ENCODE results near the gene SRXN1. TPM values are rescaled to one million over a fixed set of nuclear protein-coding genes. Genes with fewer than 3 reads are reported as not detected.
"Not testable (repeated sequence)": the region's sequence is repeated elsewhere in the genome, so short reads cannot be mapped to it uniquely, and the experiment has no call there.

The SRXN1 gene
- 10 to 100 TPM; 19.4 to 30.2 TPM for total RNA-seq

GRCh38 chr20:653110-653589, at the start of gene SRXN1:
Gene SRXN1, minus strand, starts transcription at chr20:653200. Its CDS starts 15 bp downstream, at chr20:653185.
- peaks cover 31 to 34% of the 10 kb centered on the region in 2 donors for H3K4me1 Mint-ChIP-seq (ENCODE audit: low read depth in 2 of 2)

GRCh38 chr20:701401-702129, 48.6 kb upstream of the SRXN1 start:
- H3K9me3 Mint-ChIP-seq = no peaks in the 10 kb centered on the region
- no peaks in the 10 kb centered on the region for H3K4me1 Mint-ChIP-seq (ENCODE audit: low read depth in 2 of 2)
- ATAC-seq (no peak), DNase-seq (ENCODE audit: low spot score) (no peak)
- no peak overlapping the region for H3K4me3 Mint-ChIP-seq
- no peak overlapping the region for H3K27ac Mint-ChIP-seq
- peaks cover 7 to 10% of the 10 kb centered on the region in 2 donors for H3K27me3 Mint-ChIP-seq
- H3K36me3 Mint-ChIP-seq = no peaks in the 10 kb centered on the region

More at GRCh38 chr20:653110-653589, at the start of gene SRXN1:
- peak within 1 kb of the TSS; percentile 71 to 88 for H3K27ac Mint-ChIP-seq
- ATAC-seq (peak; percentile 95 to 97), DNase-seq (ENCODE audit: low spot score) (peak; percentile 93)
- no peaks in the 10 kb centered on the region for H3K36me3 Mint-ChIP-seq
- no peaks in the 10 kb centered on the region for H3K9me3 Mint-ChIP-seq
- H3K27me3 Mint-ChIP-seq = peaks cover 9 to 13% of the 10 kb centered on the region in 2 donors
- peak within 1 kb of the TSS; percentile 92 for H3K4me3 Mint-ChIP-seq

GRCh38 chr20:699811-700338, 46.9 kb upstream of the SRXN1 start:
- H3K27ac Mint-ChIP-seq = no peak overlapping the region
- no peak for ATAC-seq
- no peaks in the 10 kb centered on the region for H3K9me3 Mint-ChIP-seq
- H3K36me3 Mint-ChIP-seq = no peaks in the 10 kb centered on the region
- H3K27me3 Mint-ChIP-seq = peaks cover 0 to 6% of the 10 kb centered on the region in 2 donors
- no peak overlapping the region for H3K4me3 Mint-ChIP-seq
- H3K4me1 Mint-ChIP-seq (ENCODE audit: low read depth in 2 of 2) = no peaks in the 10 kb centered on the region
- no peak for DNase-seq (ENCODE audit: low spot score)

GRCh38 chr20:699342-699741, 46.3 kb upstream of the SRXN1 start:
- Mint-ChIP-seq H3K27me3 (peaks cover 0 to 6% of the 10 kb centered on the region in 2 donors), H3K9me3 (no peaks in the 10 kb centered on the region)

GRCh38 chr20:698276-698675, 45.3 kb upstream of the SRXN1 start:
- Mint-ChIP-seq H3K4me3 (no peak overlapping the region), H3K36me3 (no peaks in the 10 kb centered on the region), H3K4me1 (ENCODE audit: low read depth in 2 of 2) (no peaks in the 10 kb centered on the region), H3K9me3 (no peaks in the 10 kb centered on the region), H3K27ac (no peak overlapping the region), H3K27me3 (peaks cover 4 to 13% of the 10 kb centered on the region in 2 donors)
- ATAC-seq = no peak
- DNase-seq (ENCODE audit: low spot score) = no peak

More at GRCh38 chr20:699342-699741, 46.3 kb upstream of the SRXN1 start:
- Mint-ChIP-seq H3K4me3 (no peak overlapping the region), H3K36me3 (no peaks in the 10 kb centered on the region), H3K27ac (no peak overlapping the region), H3K4me1 (ENCODE audit: low read depth in 2 of 2) (no peaks in the 10 kb centered on the region)
- ATAC-seq = peak in 1 of 2 donors; percentile 24
- no peak for DNase-seq (ENCODE audit: low spot score)

GRCh38 chr20:697826-698225, 44.8 kb upstream of the SRXN1 start:
- H3K27ac Mint-ChIP-seq = no peak overlapping the region
- H3K27me3 Mint-ChIP-seq = peaks cover 8 to 13% of the 10 kb centered on the region in 2 donors
- H3K4me1 Mint-ChIP-seq (ENCODE audit: low read depth in 2 of 2) = no peaks in the 10 kb centered on the region
- H3K9me3 Mint-ChIP-seq = no peaks in the 10 kb centered on the region
- H3K36me3 Mint-ChIP-seq = no peaks in the 10 kb centered on the region
- no peak for ATAC-seq
- no peak overlapping the region for H3K4me3 Mint-ChIP-seq
- no peak for DNase-seq (ENCODE audit: low spot score)

- Mint-ChIP-seq H3K4me1 (ENCODE audit: low read depth in 2 of 2) (no peaks in the 10 kb centered on the region), H3K9me3 (no peaks in the 10 kb centered on the region), H3K27ac (no peak overlapping the region), H3K27me3 (peaks cover 17 to 27% of the 10 kb centered on the region in 2 donors), H3K4me3 (no peak overlapping the region), H3K36me3 (no peaks in the 10 kb centered on the region)
- ATAC-seq (no peak), DNase-seq (ENCODE audit: low spot score) (no peak)
These were observed 42.3 kb upstream of the SRXN1 start for GRCh38 chr20:695165-695866.

GRCh38 chr20:694496-694895, 41.5 kb upstream of the SRXN1 start:
- no peaks in the 10 kb centered on the region for H3K36me3 Mint-ChIP-seq
- ATAC-seq = no peak
- no peak for DNase-seq (ENCODE audit: low spot score)

GRCh38 chr20:693786-694185, 40.8 kb upstream of the SRXN1 start:
- not testable (repeated sequence) for H3K4me1 Mint-ChIP-seq (ENCODE audit: low read depth in 2 of 2); DNase-seq (ENCODE audit: low spot score); ATAC-seq; H3K9me3 Mint-ChIP-seq; H3K27ac Mint-ChIP-seq; H3K36me3 Mint-ChIP-seq; H3K4me3 Mint-ChIP-seq
- peaks cover 19 to 35% of the 10 kb centered on the region in 2 donors for H3K27me3 Mint-ChIP-seq

More at GRCh38 chr20:694496-694895, 41.5 kb upstream of the SRXN1 start:
- H3K4me1 Mint-ChIP-seq (ENCODE audit: low read depth in 2 of 2) = no peaks in the 10 kb centered on the region
- H3K27me3 Mint-ChIP-seq = peaks cover 17 to 35% of the 10 kb centered on the region in 2 donors
- H3K9me3 Mint-ChIP-seq = no peaks in the 10 kb centered on the region
- H3K4me3 Mint-ChIP-seq = no peak overlapping the region
- no peak overlapping the region for H3K27ac Mint-ChIP-seq

- H3K27ac Mint-ChIP-seq = no peak overlapping the region
- H3K36me3 Mint-ChIP-seq = no peaks in the 10 kb centered on the region
- ATAC-seq (no peak), DNase-seq (ENCODE audit: low spot score) (no peak)
- peaks cover 0 to 3% of the 10 kb centered on the region in 2 donors for H3K4me1 Mint-ChIP-seq (ENCODE audit: low read depth in 2 of 2)
- no peak overlapping the region for H3K4me3 Mint-ChIP-seq
- H3K9me3 Mint-ChIP-seq = no peaks in the 10 kb centered on the region
- peaks cover 20 to 35% of the 10 kb centered on the region in 2 donors for H3K27me3 Mint-ChIP-seq
These were observed 39.0 kb upstream of the SRXN1 start for GRCh38 chr20:692044-692443.

GRCh38 chr20:689947-690346, 36.9 kb upstream of the SRXN1 start:
- no peak overlapping the region for H3K4me3 Mint-ChIP-seq
- peaks cover 20 to 35% of the 10 kb centered on the region in 2 donors for H3K27me3 Mint-ChIP-seq
- H3K4me1 Mint-ChIP-seq (ENCODE audit: low read depth in 2 of 2) = peaks cover 0 to 3% of the 10 kb centered on the region in 2 donors

GRCh38 chr20:689348-689747, 36.3 kb upstream of the SRXN1 start:
- DNase-seq (ENCODE audit: low spot score) = no peak
- Mint-ChIP-seq H3K36me3 (no peaks in the 10 kb centered on the region), H3K9me3 (no peaks in the 10 kb centered on the region), H3K4me1 (ENCODE audit: low read depth in 2 of 2) (peaks cover 0 to 3% of the 10 kb centered on the region in 2 donors), H3K27me3 (peaks cover 20 to 35% of the 10 kb centered on the region in 2 donors), H3K4me3 (no peak overlapping the region), H3K27ac (no peak overlapping the region)
- peak in 1 of 2 donors; percentile 28 for ATAC-seq

More at GRCh38 chr20:689947-690346, 36.9 kb upstream of the SRXN1 start:
- DNase-seq (ENCODE audit: low spot score) (no peak), ATAC-seq (no peak)
- Mint-ChIP-seq H3K27ac (no peak overlapping the region), H3K36me3 (no peaks in the 10 kb centered on the region), H3K9me3 (no peaks in the 10 kb centered on the region)

GRCh38 chr20:688809-689212, 35.8 kb upstream of the SRXN1 start:
- no peaks in the 10 kb centered on the region for H3K9me3 Mint-ChIP-seq
- peaks cover 0 to 3% of the 10 kb centered on the region in 2 donors for H3K4me1 Mint-ChIP-seq (ENCODE audit: low read depth in 2 of 2)
- no peak for DNase-seq (ENCODE audit: low spot score)
- no peak for ATAC-seq
- H3K27ac Mint-ChIP-seq = no peak overlapping the region
- H3K4me3 Mint-ChIP-seq = no peak overlapping the region
- peaks cover 16 to 35% of the 10 kb centered on the region in 2 donors for H3K27me3 Mint-ChIP-seq
- no peaks in the 10 kb centered on the region for H3K36me3 Mint-ChIP-seq

Measured in natural killer cell treated with Interleukin-12 subunit alpha and Interleukin-12 subunit beta and Interleukin-15 and Interleukin-18, amount 100 ng/mL, for 72 hours (primary cell).